WI38 (cell line): Measurements from ENCODE around the gene MBOAT2.
"Not testable (repeated sequence)": the region's sequence is repeated elsewhere in the genome, so short reads cannot be mapped to it uniquely, and the experiment has no call there.

Source experiments
- H3K4me3 ChIP-seq: 2 replicates; pipeline ENCODE4 v1.5.1; 2011; ENCODE audit warnings: low read depth, mild to moderate bottlenecking, control low read depth, low read length
- CTCF ChIP-seq: IDR thresholded peaks from 2 replicates; pipeline ENCODE4 v1.5.1; 2012; ENCODE audit warnings: low read depth, mild to moderate bottlenecking, control low read depth, low read length

MBOAT2 gene

GRCh38 chr2:9003616-9004337 is at the start of gene MBOAT2:
Gene MBOAT2, minus strand, starts transcription at chr2:9003684. Its CDS starts 70 bp downstream, at chr2:9003614.
- TF ChIP-seq CTCF = no peak
- peak within 1 kb of the TSS; percentile 75 for H3K4me3 ChIP-seq

GRCh38 chr2:9052821-9053533 is 49.5 kb upstream of the MBOAT2 start:
- TF ChIP-seq CTCF = no peak
- no peak overlapping the region for H3K4me3 ChIP-seq

DNA sequence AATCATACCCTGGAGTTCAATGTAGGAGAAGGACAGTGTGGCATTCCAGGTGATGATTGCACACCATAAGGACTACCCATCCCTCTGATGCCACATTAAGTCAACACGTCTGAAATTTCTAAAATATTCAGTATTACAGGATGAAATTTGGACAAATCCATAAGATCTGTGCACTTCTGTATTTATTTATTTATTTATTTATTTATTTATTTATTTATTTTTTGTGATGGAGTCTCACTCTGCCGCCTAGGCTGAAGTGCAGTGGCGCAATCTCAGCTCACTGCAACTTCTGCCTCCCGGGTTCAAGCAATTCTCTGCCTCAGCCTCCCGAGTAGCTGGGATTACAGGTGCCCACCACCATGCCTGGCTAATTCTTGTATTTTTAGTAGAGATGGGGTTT is 48.0 kb upstream of the MBOAT2 start:
- not testable (repeated sequence) for H3K4me3 ChIP-seq

DNA sequence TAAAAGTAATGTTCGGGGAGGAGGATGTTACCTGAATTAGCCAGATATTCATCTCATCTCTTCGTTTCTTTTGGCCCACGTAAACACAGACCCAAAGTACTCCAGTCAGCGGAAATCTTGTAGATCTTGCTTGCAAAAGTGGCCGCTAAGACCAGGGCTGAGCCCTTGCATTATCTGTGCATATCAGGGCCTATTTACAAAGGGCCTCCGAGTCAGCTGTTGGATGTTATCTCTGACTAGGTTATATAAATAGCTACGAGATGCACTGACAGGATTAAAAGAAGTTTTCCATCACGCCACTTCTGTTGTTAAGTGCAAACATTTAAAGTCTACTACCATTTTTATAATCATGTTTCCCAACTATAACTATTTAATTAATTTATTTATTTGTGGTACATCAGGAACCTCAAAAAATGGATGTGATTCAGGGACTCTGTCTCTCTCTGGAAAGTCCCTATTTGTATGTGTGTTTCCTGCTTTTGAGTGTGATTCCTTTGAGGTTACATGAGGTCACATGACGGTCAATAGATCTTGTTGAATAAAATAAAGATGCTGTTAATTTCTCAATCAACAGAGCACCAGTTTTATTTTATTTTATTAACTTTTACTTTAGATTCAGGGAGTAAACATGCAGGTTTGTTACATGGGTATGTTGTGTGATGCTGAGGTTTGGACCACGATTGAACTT is 46.8 kb upstream of the MBOAT2 start:
- no peak overlapping the region for H3K4me3 ChIP-seq

DNA sequence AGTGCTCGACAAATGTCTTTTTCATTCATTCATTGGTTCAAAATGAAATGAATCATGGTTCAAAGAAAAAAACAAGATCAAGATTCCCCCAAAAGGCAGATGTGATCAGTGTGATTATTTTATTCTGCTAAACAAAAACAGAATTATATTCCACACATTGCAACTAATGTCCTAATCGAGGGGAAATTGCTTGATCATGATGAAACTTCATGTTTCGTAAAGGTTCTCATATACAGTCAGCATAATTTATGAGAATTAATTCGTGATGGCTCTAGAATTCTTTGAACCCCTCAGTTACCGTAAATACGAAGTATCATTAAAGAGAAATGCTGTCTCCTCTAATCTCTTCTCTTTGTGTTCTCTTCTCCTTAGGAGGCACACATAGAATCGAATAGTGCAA is 42.1 kb upstream of the MBOAT2 start:
- no peak overlapping the region for H3K4me3 ChIP-seq
- TF ChIP-seq CTCF = no peak

More for the DNA sequence above, 46.8 kb upstream of the MBOAT2 start:
- TF ChIP-seq CTCF = no peak

- H3K4me3 ChIP-seq = not testable (repeated sequence)
These were observed 40.0 kb upstream of the MBOAT2 start for GRCh38 chr2:9043491-9043890.

GRCh38 chr2:9037166-9037565 is 33.7 kb upstream of the MBOAT2 start:
- TF ChIP-seq CTCF = no peak
- no peak overlapping the region for H3K4me3 ChIP-seq
